ENCODE data around the gene LSAMP. TPM values are rescaled to one million over a fixed set of nuclear protein-coding genes. Genes with fewer than 3 reads are reported as not detected.
A peak's percentile ranks its signal among the peaks of the same experiment; 100 is the strongest.

Gene LSAMP
- total and polyA plus RNA-seq, 9 of the 15 experiments (the other 6 are each of a cell fraction or from before 2014, with no cell fraction given), result 0.09 to 0.11 TPM; not detected in 7

- ChIA-PET POLR2A (no interaction called here), CTCF (ENCODE audit: low intra/inter-chr PET ratio) (interaction anchor here (0.6 kb wide), 1 partner anchor 741 kb away, joined by 5 read pairs; no protein-coding TSS in a partner anchor)
- peak in 2 of 4 experiments; percentile 5 to 6 for DNase-seq (ENCODE audit: extremely low read depth in 1 of 4, low spot score in 3 of 4)
- in situ Hi-C loops (cut with MboI) (no loop called here), intact Hi-C loops (cut with micrococcal nuclease) (no loop called here)
- ATAC-seq, result 0 out of 3 replicates have a peak, but pooled peaks have one; percentile 47
- Histone ChIP-seq H3K4me1 (replicated peaks in 1 of 2; ENCODE audit: control insufficient read depth in 2 of 2, insufficient read depth in 2 of 2, low read length in 2 of 2) (no peaks in the 10 kb centered on the region), H3K9ac (ENCODE audit: insufficient read depth in 1 of 2, low read depth in 2 of 2, low read length in 2 of 2) (no peak overlapping the region), H3K27ac (ENCODE audit: extremely low read depth, low read depth, low read length) (no peak overlapping the region), H3K4me2 (ENCODE audit: insufficient read depth, low read length) (no peak overlapping the region), H4K20me1 (replicated peaks; ENCODE audit: control insufficient read depth, insufficient read depth, low read length) (no peaks in the 10 kb centered on the region), H3K79me2 (ENCODE audit: control insufficient read depth, insufficient read depth, low read length) (no peaks in the 10 kb centered on the region), H3K4me3 (no peak overlapping the region), H3K36me3 (ENCODE audit: control insufficient read depth, insufficient read depth, low read length) (no peaks in the 10 kb centered on the region), H2AFZ (ENCODE audit: low read depth, low read length) (no peak overlapping the region), H3K27me3 (ENCODE audit: control insufficient read depth in 2 of 2, insufficient read depth in 2 of 2, low read length in 2 of 2) (0 out of 5 replicates have a peak, but pooled peaks cover 0 to 5% of the 10 kb centered on the region in 2 experiments), H3K9me1 (ENCODE audit: control insufficient read depth, insufficient read depth, low read length) (no peaks in the 10 kb centered on the region), H3K9me3 (replicated peaks; ENCODE audit: control insufficient read depth, insufficient read depth, low read depth, low read length) (no peaks in the 10 kb centered on the region)
- TF ChIP-seq CTCF (IDR thresholded peaks at IDR 0.05 in 2 of 3, conservative IDR thresholded peaks at IDR 0.05 in 1 of 3; ENCODE audit: insufficient read depth in 2 of 3, low read depth in 1 of 3, low read length in 3 of 3) (peak in 2 of 3 experiments; percentile 11 to 17; a peak in 2 of 6 replicates), ZHX1 (conservative IDR thresholded peaks at IDR 0.05; ENCODE audit: low read length) (no peak), SAFB2 (IDR thresholded peaks at IDR 0.05; ENCODE audit: borderline replicate concordance, low read depth, low read length, severe bottlenecking) (no peak)
- WGBS (ENCODE audit: insufficient coverage, low coverage, missing lambda C conversion rate), result 11% methylated on average over 1 of the region's 1 CpG
- peak; percentile 32 for FAIRE-seq
- no TSS peak for BruUV-seq (replicated peaks)
Observed at GRCh38 chr3:115922681-115923347, 522.5 kb downstream of the LSAMP start.
